K562 (cell line): Measurements from ENCODE around the gene KCNK4. TPM values are rescaled to one million over a fixed set of nuclear protein-coding genes. Genes with fewer than 3 reads are reported as not detected.

Experiments used
- ATAC-seq: fragments of 200-7000 bp; cut with Tn5 transposase; 3 replicates; pipeline ENCODE4 v1.9.1; 2020; ENCODE audit warnings: moderate library complexity
- BruUV-seq: library from RNA; stranded (reverse); fragments of 400-500 nt; replicated peaks from 2 replicates; lab custom pipeline; 2021; lab: Mats Ljungman, UMichigan
- CTCF ChIA-PET: fragments of 300-600 bp; formaldehyde crosslinking; extraction: SDS; loops from one replicate; lab custom pipeline; 2021; ENCODE audit warnings: low intra/inter-chr PET ratio; lab: Yijun Ruan, JAX
- POLR2A ChIA-PET: fragments of 300-600, 350-650 bp; sonication (Branson Sonifier 250); formaldehyde crosslinking; extraction: SDS; loops from one replicate; lab custom pipeline; 2021; ENCODE audit warnings: antibody characterized with exemption, inconsistent platforms; lab: Yijun Ruan, JAX
- DNase-seq, 4 experiments: peaks; one replicate each; pipeline versions ENCODE4 v3.0.0 to v3.0.0-alpha.2; 2011 to 2018; ENCODE audit warnings: low spot score in 3 of 4, mixed read lengths in 3 of 4; ENCODE audit errors: extremely low read depth in 1 of 4
- FAIRE-seq: peaks from 2 replicates; lab custom pipeline; 2011; peaks lifted over from hg19 to GRCh38; lab: Jason Lieb, UNC
- H2AFZ ChIP-seq: 2 replicates; pipeline ENCODE4 v1.6.0; 2011; ENCODE audit warnings: low read depth, low read length, control low read depth, inconsistent platforms
- H3K27ac ChIP-seq: fragments of 200-600 bp; 3 replicates; pipeline ENCODE4 v1.8.0; 2011; ENCODE audit warnings: low read depth, mild to moderate bottlenecking, control low read depth, inconsistent platforms, low read length, moderate library complexity, mixed read lengths; ENCODE audit errors: extremely low read depth
- H3K27me3 ChIP-seq, 2 experiments: fragments of 300-600 bp in 1 of 2; 2 replicates in 1 of 2; 3 replicates in 1 of 2; pipeline versions ENCODE4 v1.6.0 to v1.8.0; 2011; ENCODE audit warnings: inconsistent platforms in 2 of 2, low read length in 2 of 2, mild to moderate bottlenecking in 1 of 2, mixed read lengths in 1 of 2, moderate library complexity in 1 of 2; ENCODE audit not compliant: control insufficient read depth in 2 of 2, insufficient read depth in 2 of 2
- H3K36me3 ChIP-seq: fragments of 300-600 bp; 3 replicates; pipeline ENCODE4 v1.8.0; 2011; ENCODE audit warnings: mild to moderate bottlenecking, low read length, inconsistent platforms; ENCODE audit not compliant: control insufficient read depth, insufficient read depth
- H3K4me1 ChIP-seq, 2 experiments: fragments of 200-600 bp in 1 of 2; replicated peaks in 1 of 2; 2 replicates in 1 of 2; 3 replicates in 1 of 2; pipeline versions ENCODE4 v1.5.1 to v1.8.0; 2011; ENCODE audit warnings: inconsistent platforms in 2 of 2, low read length in 2 of 2, mild to moderate bottlenecking in 1 of 2, mixed read lengths in 1 of 2, moderate library complexity in 1 of 2; ENCODE audit not compliant: control insufficient read depth in 2 of 2, insufficient read depth in 2 of 2
- H3K4me2 ChIP-seq: 2 replicates; pipeline ENCODE4 v1.6.1; 2011; ENCODE audit warnings: low read length, control low read depth, inconsistent platforms, mixed read lengths; ENCODE audit not compliant: insufficient read depth
- H3K4me3 ChIP-seq: fragments of 200-600 bp; sonication (generic), shearing (Covaris generic); 2 replicates; pipeline ENCODE4 v1.5.1; 2016; ENCODE audit warnings: control low read depth, inconsistent platforms
- H3K79me2 ChIP-seq: fragments of 200-600 bp; 3 replicates; pipeline ENCODE4 v1.8.0; 2011; ENCODE audit warnings: low read length, inconsistent platforms; ENCODE audit not compliant: control insufficient read depth, insufficient read depth
- H3K9ac ChIP-seq, 2 experiments: 2 replicates each; pipeline versions ENCODE4 v1.6.0 to v1.6.1; 2011; ENCODE audit warnings: low read depth in 2 of 2, low read length in 2 of 2, control low read depth in 1 of 2, inconsistent platforms in 1 of 2, mild to moderate bottlenecking in 1 of 2, mixed read lengths in 1 of 2; ENCODE audit not compliant: insufficient read depth in 1 of 2
- H3K9me1 ChIP-seq: one replicate; pipeline ENCODE4 v1.6.0; 2011; ENCODE audit warnings: inconsistent platforms, mild to moderate bottlenecking, low read length, moderate library complexity; ENCODE audit not compliant: control insufficient read depth, insufficient read depth
- H3K9me3 ChIP-seq: replicated peaks from 2 replicates; pipeline ENCODE4 v1.5.1; 2011; ENCODE audit warnings: low read depth, low read length, inconsistent platforms; ENCODE audit not compliant: control insufficient read depth, insufficient read depth
- H4K20me1 ChIP-seq: replicated peaks from 2 replicates; pipeline ENCODE4 v1.6.1; 2011; ENCODE audit warnings: low read length, inconsistent platforms, mixed read lengths; ENCODE audit not compliant: control insufficient read depth, insufficient read depth
- BCOR ChIP-seq: fragments of 450-650 bp; IDR thresholded peaks from 2 replicates; pipeline ENCODE4 v1.6.1; 2016
- CCNT2 ChIP-seq: IDR thresholded peaks from 2 replicates; pipeline ENCODE4 v1.6.1; 2011; ENCODE audit warnings: borderline replicate concordance, low read depth, mild to moderate bottlenecking, moderate library complexity, mixed read lengths, low read length; ENCODE audit not compliant: insufficient read length; ENCODE audit errors: extremely low read depth
- CEBPB ChIP-seq: fragments of 450-650 bp; IDR thresholded peaks from 2 replicates; pipeline ENCODE4 v1.6.1; 2016; ENCODE audit warnings: missing genetic modification characterization, missing compliant biosample characterization
- CEBPG ChIP-seq, 3 experiments: fragments of 200-800 bp in 1 of 3; sonication (Bioruptor generic) in 1 of 3; sonication (generic) in 1 of 3; formaldehyde crosslinking in 1 of 3; IDR thresholded peaks in 2 of 3; conservative IDR thresholded peaks in 1 of 3; 2 replicates each; pipeline versions ENCODE4 v1.6.1 to v1.8.0; 2016 to 2022; ENCODE audit warnings: missing compliant biosample characterization in 2 of 3, missing genetic modification characterization in 2 of 3, mild to moderate bottlenecking in 1 of 3, missing genetic modification reagents in 1 of 3
- CHD1 ChIP-seq: fragments of 200-600 bp; sonication (generic); IDR thresholded peaks from one replicate; pipeline ENCODE4 v1.6.1; 2012; ENCODE audit warnings: mild to moderate bottlenecking, moderate library complexity, low read length, inconsistent platforms
- ELF2 ChIP-seq: fragments of 250-450 bp; sonication (Bioruptor Pico); IDR thresholded peaks from 2 replicates; pipeline ENCODE4 v1.5.0; 2021; ENCODE audit warnings: mild to moderate bottlenecking
- HDAC1 ChIP-seq, 2 experiments: fragments of 450-650 bp; IDR thresholded peaks; 2 replicates each; pipeline ENCODE4 v1.6.1; 2016 to 2017; ENCODE audit warnings: inconsistent platforms in 1 of 2, mild to moderate bottlenecking in 1 of 2, moderate library complexity in 1 of 2
- MTA2 ChIP-seq: fragments of 450-650 bp; IDR thresholded peaks from 2 replicates; pipeline ENCODE4 v1.6.1; 2016; ENCODE audit warnings: low read depth
- NR2C2 ChIP-seq, 2 experiments: fragments of 200-800 bp in 1 of 2; sonication (Bioruptor generic) in 1 of 2; sonication (generic) in 1 of 2; formaldehyde crosslinking in 1 of 2; IDR thresholded peaks; 2 replicates each; pipeline versions ENCODE4 v1.6.1 to v1.8.0; 2016 to 2022; ENCODE audit warnings: mild to moderate bottlenecking in 1 of 2, missing compliant biosample characterization in 1 of 2, missing genetic modification characterization in 1 of 2, missing genetic modification reagents in 1 of 2
- RBM22 ChIP-seq: fragments of 200-400 bp; formaldehyde crosslinking; IDR thresholded peaks from 2 replicates; pipeline ENCODE4 v1.6.1; 2018; ENCODE audit warnings: low read length, low read depth; ENCODE audit not compliant: poor library complexity, severe bottlenecking
- RFX5 ChIP-seq: IDR thresholded peaks from 2 replicates; pipeline ENCODE4 v1.6.1; 2011; ENCODE audit warnings: low read depth, mild to moderate bottlenecking, improper control_type of control experiment, low read length
- SOX6 ChIP-seq: fragments of 450-650 bp; IDR thresholded peaks from 2 replicates; pipeline ENCODE4 v1.6.1; 2014; ENCODE audit warnings: mild to moderate bottlenecking
- ZNF197 ChIP-seq: fragments of 200-800 bp; sonication (Bioruptor generic); IDR thresholded peaks from 2 replicates; pipeline ENCODE4 v1.6.1; 2016; ENCODE audit warnings: low read depth, missing genetic modification characterization, missing compliant biosample characterization
- ZNF280A ChIP-seq: fragments of 450-650 bp; IDR thresholded peaks from 2 replicates; pipeline ENCODE4 v1.6.1; 2018; ENCODE audit warnings: mild to moderate bottlenecking, low read depth; ENCODE audit not compliant: partially characterized antibody
- ZNF316 ChIP-seq: fragments of 450-650 bp; IDR thresholded peaks from 2 replicates; pipeline ENCODE4 v1.6.1; 2016
- ZNF431 ChIP-seq: sonication (generic); formaldehyde crosslinking; IDR thresholded peaks from 2 replicates; pipeline ENCODE4 v1.8.0; 2022; ENCODE audit warnings: mild to moderate bottlenecking, missing genetic modification reagents
- WGBS: fragments of 100-300 bp; shearing (Covaris generic); methylation state at CpG from one replicate; pipeline ENCODE4 v1.1.6; 2016; ENCODE audit warnings: low coverage, mixed read lengths; ENCODE audit not compliant: insufficient coverage; ENCODE audit errors: missing lambda C conversion rate; 5-methylcytosine and 5-hydroxymethylcytosine counted together
- in situ Hi-C: fragments of 300-500 bp; cut with MboI; formaldehyde crosslinking; loops from 4 replicates; pipeline ENCODE4 v1.15.0; 2018; ENCODE audit warnings: inconsistent platforms, mixed read lengths
- intact Hi-C: fragments of 100-400 bp; cut with micrococcal nuclease; formaldehyde crosslinking; loops from 2 replicates; pipeline ENCODE4 v1.14.2; 2022
- polyA plus RNA-seq, 8 experiments: library from polyadenylated mRNA; depleted of rRNA in 4 of 8; stranded (reverse) in 5 of 8; unstranded in 3 of 8; fragments of >200 nt; fragmentation: Nextera tagmentation in 2 of 8; fragmentation: Illumina TruSeq in 1 of 8; extraction: Ambion mirVana in 2 of 8; extraction: Trizol in 1 of 8; gene quantifications; 2 replicates each; pipeline versions ENCODE4 v1.2.1 to v1.2.3, GENCODE V29; 2011 to 2014; ENCODE audit warnings: inconsistent platforms in 1 of 8, missing spikeins in 1 of 8
- total RNA-seq, 7 experiments: library from RNA; depleted of rRNA in 6 of 7; stranded (reverse); fragments of >200 nt in 6 of 7; fragmentation: Illumina TruSeq in 2 of 7; extraction: Trizol in 2 of 7; gene quantifications; 2 replicates each; pipeline versions ENCODE4 v1.2.1 to v1.2.3, GENCODE V29; 2011 to 2021; ENCODE audit warnings: low replicate concordance in 1 of 7
- TF ChIP-seq, protein P1 (sequence below), 2 experiments: fragments of 450-650 bp in 1 of 2; sonication (generic) in 1 of 2; formaldehyde crosslinking in 1 of 2; IDR thresholded peaks in 1 of 2; conservative IDR thresholded peaks in 1 of 2; 2 replicates each; pipeline versions ENCODE4 v1.6.1 to v1.8.1; 2016 to 2023; ENCODE audit warnings: mild to moderate bottlenecking in 2 of 2, moderate library complexity in 2 of 2, inconsistent platforms in 1 of 2, missing genetic modification reagents in 1 of 2

KCNK4 gene
- total and polyA plus RNA-seq, 9 of the 15 experiments (the other 6 are each of a cell fraction or from before 2014, with no cell fraction given) = not detected

DNA sequence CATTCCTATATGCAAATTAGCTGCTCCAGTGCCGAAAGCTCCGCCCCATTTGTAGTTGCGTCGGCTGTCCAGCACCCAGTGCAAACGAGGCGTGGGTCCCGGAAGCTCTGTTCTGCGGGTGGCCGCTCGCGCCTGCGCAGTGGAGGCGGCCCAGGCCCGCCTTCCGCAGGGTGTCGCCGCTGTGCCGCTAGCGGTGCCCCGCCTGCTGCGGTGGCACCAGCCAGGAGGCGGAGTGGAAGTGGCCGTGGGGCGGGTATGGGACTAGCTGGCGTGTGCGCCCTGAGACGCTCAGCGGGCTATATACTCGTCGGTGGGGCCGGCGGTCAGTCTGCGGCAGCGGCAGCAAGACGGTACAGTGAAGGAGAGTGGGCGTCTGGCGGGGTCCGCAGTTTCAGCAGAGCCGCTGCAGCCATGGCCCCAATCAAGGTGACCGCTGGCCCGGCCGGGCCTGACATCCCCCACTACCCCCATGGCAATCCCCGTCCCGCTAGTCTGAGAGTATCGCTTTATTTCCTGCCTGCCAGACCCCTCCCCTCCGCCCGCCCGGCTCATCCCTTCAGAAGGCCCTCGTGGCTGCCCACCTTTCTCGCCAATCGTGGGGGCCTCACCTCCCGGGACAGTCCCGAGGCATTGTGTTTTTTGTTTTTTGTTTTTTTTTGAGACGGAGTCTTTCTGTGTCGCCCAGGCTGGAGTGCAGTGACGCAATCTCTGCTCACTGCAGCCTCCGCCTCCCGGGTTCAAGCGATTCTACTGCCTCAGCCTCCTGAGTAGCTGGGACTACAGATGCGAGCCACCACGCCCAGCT lies 27.1 kb downstream of the KCNK4 start, which contains the start of gene PRDX5:
TSS of gene PRDX5 (plus strand) at position 161 of the 805 bp plus-strand sequence. CDS start at position 256, 95 bp downstream.
- FAIRE-seq (peak; percentile 26), DNase-seq (peak; percentile 94 to 97 (median 96)), ATAC-seq (peak; percentile 85)
- Histone ChIP-seq H3K79me2 (peaks cover 31% of the 10 kb centered on the region), H3K4me1 (peaks cover 9 to 66% of the 10 kb centered on the region in 2 experiments; a peak in 4 of 5 replicates), H3K27me3 (no peaks in the 10 kb centered on the region), H3K4me3 (peak within 1 kb of the TSS; percentile 94), H3K27ac (peak within 1 kb of the TSS; percentile 99), H3K9me1 (no peaks in the 10 kb centered on the region), H3K36me3 (peaks cover 67% of the 10 kb centered on the region; the same call in 2 of the 3 replicates), H3K9me3 (no peaks in the 10 kb centered on the region), H2AFZ (peak within 1 kb of the TSS; percentile 92), H3K9ac (peak within 1 kb of the TSS; percentile 92 to 94), H3K4me2 (peak within 1 kb of the TSS; percentile 95), H4K20me1 (no peaks in the 10 kb centered on the region; the same call in 1 of the 2 replicates)
- in situ Hi-C loops = no loop called here
- ChIA-PET CTCF (interaction anchor here (1.1 to 2.7 kb wide), 4 partner anchors 14 to 335 kb away, joined by 3 to 19 read pairs (median 6); no protein-coding TSS in a partner anchor), POLR2A (interaction anchor here (0.6 to 2.6 kb wide), 21 partner anchors 9 to 1679 kb away, joined by 3 to 12 read pairs (median 6); partner anchors contain the start of genes CCDC88B and STIP1)
- TSS peak; percentile 55 for BruUV-seq
- intact Hi-C loops = loop anchor here (1.0 kb wide), 2 partner anchors 13 to 37 kb away; no protein-coding TSS in a partner anchor
- under 1% methylated on average over 55 of the region's 61 CpGs for WGBS
- peak; percentile 86 for TF ChIP-seq CEBPG (CRISPR knock-in tag; IDR thresholded peaks at IDR 0.05)
- TF ChIP-seq CEBPG (tag; conservative IDR thresholded peaks at IDR 0.05 in 1 of 2, IDR thresholded peaks at IDR 0.05 in 1 of 2) = peak; percentile 88 to 92
- TF ChIP-seq ELF2 (CRISPR knock-in tag) = 0 out of 2 replicates have a peak, but pooled peaks have one; percentile 15
- peak; percentile 45; the same call in 1 of the 2 replicates for TF ChIP-seq RFX5
- TF ChIP-seq CHD1 = peak; percentile 78
- no peak for TF ChIP-seq BCOR
- no peak for TF ChIP-seq ZNF197 (CRISPR knock-in tag)
- TF ChIP-seq, protein P1, sequence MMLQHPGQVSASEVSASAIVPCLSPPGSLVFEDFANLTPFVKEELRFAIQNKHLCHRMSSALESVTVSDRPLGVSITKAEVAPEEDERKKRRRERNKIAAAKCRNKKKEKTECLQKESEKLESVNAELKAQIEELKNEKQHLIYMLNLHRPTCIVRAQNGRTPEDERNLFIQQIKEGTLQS (IDR thresholded peaks at IDR 0.05) = peak; percentile 95
- TF ChIP-seq, protein P1 (CRISPR knock-in tag; conservative IDR thresholded peaks at IDR 0.05) = 0 out of 2 replicates have a peak, but pooled peaks have one; percentile 48
- peak; percentile 53 for TF ChIP-seq RBM22
- TF ChIP-seq ZNF280A = no peak
- TF ChIP-seq ZNF431 = peak; percentile 43
- peak in 1 of 2 experiments; percentile 59; a peak in 2 of 4 replicates for TF ChIP-seq HDAC1 (IDR thresholded peaks at IDR 0.05)
- TF ChIP-seq CCNT2 = peak; percentile 90
- no peak for TF ChIP-seq ZNF316
- TF ChIP-seq MTA2 = no peak
- TF ChIP-seq SOX6 = peak; percentile 10; the same call in 1 of the 2 replicates
- no peak for TF ChIP-seq NR2C2 (CRISPR knock-in tag; IDR thresholded peaks at IDR 0.05)
- TF ChIP-seq NR2C2 (tag; IDR thresholded peaks at IDR 0.05) = peak; percentile 25; the same call in 1 of the 2 replicates
- TF ChIP-seq CEBPB (tag) = peak; percentile 89
